Non-pigmented ciliary epithelial cell (primary cell): ENCODE data around the gene DLX2.
"Not testable (repeated sequence)": the region's sequence is repeated elsewhere in the genome, so short reads cannot be mapped to it uniquely, and the experiment has no call there.

Experiments
- DNase-seq: peaks from one replicate; pipeline ENCODE4 v3.0.0-alpha.2; 2010; ENCODE audit warnings: low read depth

Gene DLX2

GRCh38 chr2:172102391-172103359 is at the start of gene DLX2:
Gene DLX2 (minus strand): TSS chr2:172102900. CDS start chr2:172102538, 362 bp downstream.
- DNase-seq: no peak

GRCh38 chr2:172147944-172148650 is 45.4 kb upstream of the DLX2 start:
- no peak for DNase-seq

- DNase-seq: no peak
Measured at GRCh38 chr2:172143817-172144216, 41.1 kb upstream of the DLX2 start.

GRCh38 chr2:172138727-172139126 is 36.0 kb upstream of the DLX2 start:
- DNase-seq: not testable (repeated sequence)

- no peak for DNase-seq
Measured at GRCh38 chr2:172137943-172138342, 35.2 kb upstream of the DLX2 start.

- DNase-seq: no peak
Measured at GRCh38 chr2:172137109-172137508, 34.4 kb upstream of the DLX2 start.

GRCh38 chr2:172135446-172135845 is 32.7 kb upstream of the DLX2 start:
- DNase-seq: no peak

GRCh38 chr2:172134270-172134669 is 31.6 kb upstream of the DLX2 start:
- DNase-seq: no peak

GRCh38 chr2:172131713-172132555 is 29.2 kb upstream of the DLX2 start:
- DNase-seq: no peak

- DNase-seq: no peak
Measured at GRCh38 chr2:172129404-172129803, 26.7 kb upstream of the DLX2 start.

GRCh38 chr2:172128484-172128883 is 25.8 kb upstream of the DLX2 start:
- DNase-seq: no peak

GRCh38 chr2:172120118-172120517 is 17.4 kb upstream of the DLX2 start:
- no peak for DNase-seq

- DNase-seq: no peak
Measured at GRCh38 chr2:172119089-172119488, 16.4 kb upstream of the DLX2 start.

GRCh38 chr2:172116107-172116506 is 13.4 kb upstream of the DLX2 start:
- DNase-seq: no peak

GRCh38 chr2:172114579-172114978 is 11.9 kb upstream of the DLX2 start:
- DNase-seq: no peak

GRCh38 chr2:172114176-172114575 is 11.5 kb upstream of the DLX2 start:
- not testable (repeated sequence) for DNase-seq

- DNase-seq: no peak
Measured at GRCh38 chr2:172113617-172114016, 10.9 kb upstream of the DLX2 start.

- no peak for DNase-seq
Measured at GRCh38 chr2:172109988-172110811, 7.5 kb upstream of the DLX2 start.

GRCh38 chr2:172109256-172109987 is 6.7 kb upstream of the DLX2 start:
- DNase-seq: no peak

GRCh38 chr2:172108587-172108930 is 5.9 kb upstream of the DLX2 start:
- DNase-seq: no peak
